Stimulated activated CD8-positive, alpha-beta memory T cell treated with anti-CD3 and anti-CD28 coated beads, Interleukin-15, amount 100 ng/mL, for 48 hours (primary cell): ENCODE measurements around the gene SHISA9.

ENCODE experiments used
- DNase-seq, 2 donors: peaks; one replicate each; pipeline ENCODE4 v3.0.0-alpha.2; 2020; ENCODE audit warnings: low read depth in 2 of 2

Gene SHISA9

DNA sequence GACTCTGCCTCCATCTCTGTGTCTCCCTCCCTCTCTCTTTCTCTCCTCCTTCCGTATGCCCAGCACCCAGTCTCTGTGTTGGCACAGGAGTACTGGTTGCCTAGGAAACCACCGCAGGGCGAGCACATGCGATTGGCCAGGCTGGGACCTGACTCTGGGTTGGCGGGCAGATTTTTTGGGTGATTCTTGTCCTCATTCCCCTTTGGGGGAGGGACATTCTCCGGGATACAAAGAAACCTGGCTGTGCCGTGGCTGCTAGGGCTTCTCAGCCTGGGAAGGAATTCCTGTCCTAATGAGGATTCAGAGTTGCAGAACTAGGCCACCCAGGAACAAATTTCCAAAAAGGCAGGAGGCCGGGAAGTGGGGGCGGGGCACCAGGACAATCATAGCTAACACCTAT, 168.9 kb downstream of the SHISA9 start:
- no peak for DNase-seq

GRCh38 chr16:13076878-13077277, 175.5 kb downstream of the SHISA9 start:
- DNase-seq, result no peak

DNA sequence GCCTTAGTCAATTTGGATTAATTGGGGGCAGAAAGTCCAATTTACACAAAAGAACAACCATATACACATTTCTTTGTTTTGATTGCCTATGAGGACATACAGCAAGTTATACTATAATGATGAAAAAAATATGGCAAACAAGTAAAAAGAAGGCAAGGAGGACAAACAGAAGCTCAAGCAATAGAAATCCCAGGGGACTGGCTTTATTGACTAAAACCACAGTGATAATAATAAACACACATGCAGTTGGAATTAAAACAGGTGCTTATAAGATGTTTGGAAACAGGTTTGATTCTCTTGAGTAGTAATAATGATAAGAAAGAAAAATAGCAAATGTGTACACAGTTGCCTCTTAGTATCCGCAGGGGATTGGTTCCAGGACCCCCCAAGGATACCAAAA, 176.4 kb downstream of the SHISA9 start:
- DNase-seq, result no peak

GRCh38 chr16:13080531-13080930, 179.1 kb downstream of the SHISA9 start:
- no peak for DNase-seq

DNA sequence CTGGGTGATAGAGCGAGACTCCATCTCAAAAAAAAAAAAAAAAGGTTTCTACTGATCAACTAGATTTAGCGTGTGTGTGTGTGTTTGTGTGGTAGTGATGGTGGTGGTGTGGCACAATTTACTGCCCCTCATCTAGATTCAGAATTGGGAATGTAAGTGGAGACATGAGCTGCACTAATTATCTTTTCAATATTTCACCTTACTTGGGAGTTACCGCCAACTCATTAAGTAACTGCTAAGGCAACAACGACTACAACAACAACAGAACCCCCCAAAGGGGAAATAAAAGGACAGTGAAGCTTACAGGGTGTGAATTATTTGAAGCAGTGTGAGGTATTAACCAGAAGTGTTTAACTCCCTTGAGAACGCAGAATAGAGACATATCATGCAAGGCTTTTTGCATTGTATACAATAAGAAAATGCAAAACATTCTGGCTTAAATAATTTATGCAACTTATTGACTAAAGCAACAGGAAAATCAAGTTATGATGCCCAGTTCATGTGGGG, 180.5 kb downstream of the SHISA9 start:
- no peak for DNase-seq

GRCh38 chr16:13083681-13084080, 182.3 kb downstream of the SHISA9 start:
- DNase-seq, result no peak

DNA sequence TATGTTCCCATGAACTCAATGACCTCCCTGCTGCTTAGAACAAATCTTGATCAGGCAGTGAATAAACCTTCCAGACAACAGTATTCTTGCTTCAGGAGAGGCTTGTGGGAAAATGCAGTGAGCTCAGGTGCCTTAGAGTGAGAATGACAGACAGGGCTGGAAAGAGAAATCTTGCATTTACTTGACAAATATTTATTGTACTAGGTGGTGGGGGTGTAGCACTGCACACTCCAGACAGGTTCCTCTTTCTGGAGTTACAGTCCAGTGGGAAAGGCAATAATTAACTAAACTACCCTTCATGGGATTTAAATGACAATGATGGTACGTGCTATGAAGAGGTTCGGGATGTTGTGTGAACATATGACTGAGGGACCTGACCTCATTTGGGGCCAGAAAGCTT, 182.9 kb downstream of the SHISA9 start:
- DNase-seq, result no peak

GRCh38 chr16:13093661-13094060, 192.3 kb downstream of the SHISA9 start:
- no peak for DNase-seq

DNA sequence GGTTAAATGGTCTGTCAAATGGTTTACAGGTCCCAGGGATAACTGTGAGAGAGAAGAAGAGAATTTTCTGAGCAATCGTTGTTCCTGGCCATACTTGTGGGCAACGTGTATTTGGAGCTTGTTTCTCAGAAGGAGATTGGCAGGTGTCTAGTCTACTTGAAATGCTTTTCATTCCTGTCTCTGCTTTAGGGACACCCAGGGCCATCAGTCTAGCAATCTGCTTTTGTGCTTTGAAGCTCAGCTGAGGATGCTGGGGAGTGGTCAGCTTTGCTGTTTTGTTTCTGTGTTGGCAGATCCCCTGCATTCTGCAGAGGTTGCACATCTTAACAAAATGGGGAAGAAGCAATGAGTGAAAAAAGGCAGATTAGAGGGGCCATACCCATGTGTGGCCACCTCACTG, 193.7 kb downstream of the SHISA9 start:
- no peak for DNase-seq

DNA sequence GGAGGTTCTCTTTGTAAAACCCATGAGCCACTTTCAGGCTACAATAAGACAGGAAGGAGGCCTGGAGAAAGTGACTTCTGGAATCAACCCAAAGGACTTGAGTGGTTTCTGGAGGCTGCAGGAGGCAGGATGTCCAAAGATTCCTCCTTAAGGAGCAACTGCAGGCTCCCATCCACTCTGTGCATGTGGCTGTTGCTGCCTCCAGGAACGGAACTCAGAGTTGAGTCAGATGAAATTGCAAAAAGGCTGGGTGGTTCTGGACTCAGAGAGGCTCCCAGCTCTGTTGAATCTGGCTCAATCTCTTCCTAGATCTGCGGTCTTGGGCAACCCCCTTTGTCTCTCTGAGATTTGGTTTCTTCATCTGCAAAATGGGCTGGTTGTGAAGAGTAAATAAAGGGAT, 197.1 kb downstream of the SHISA9 start:
- DNase-seq, result no peak

DNA sequence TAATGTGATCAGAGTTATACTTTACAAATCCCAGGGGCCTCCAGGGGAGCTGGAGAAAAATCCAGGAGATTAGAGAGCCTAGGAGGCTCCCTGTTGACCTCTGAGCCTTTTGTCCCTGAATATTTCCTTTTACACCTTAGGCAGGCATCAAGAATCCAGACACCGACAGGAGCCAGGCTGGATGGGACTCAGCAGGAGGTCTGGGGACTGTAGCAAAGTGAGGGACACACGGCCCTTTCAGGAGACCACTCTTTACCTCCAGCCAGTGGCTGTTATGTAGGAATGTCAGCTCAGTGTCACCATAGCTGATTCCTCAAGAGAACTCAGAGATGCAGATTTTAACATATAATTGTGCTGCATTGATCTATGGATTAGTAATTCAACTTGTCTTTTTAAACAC, 198.4 kb downstream of the SHISA9 start:
- no peak for DNase-seq

DNA sequence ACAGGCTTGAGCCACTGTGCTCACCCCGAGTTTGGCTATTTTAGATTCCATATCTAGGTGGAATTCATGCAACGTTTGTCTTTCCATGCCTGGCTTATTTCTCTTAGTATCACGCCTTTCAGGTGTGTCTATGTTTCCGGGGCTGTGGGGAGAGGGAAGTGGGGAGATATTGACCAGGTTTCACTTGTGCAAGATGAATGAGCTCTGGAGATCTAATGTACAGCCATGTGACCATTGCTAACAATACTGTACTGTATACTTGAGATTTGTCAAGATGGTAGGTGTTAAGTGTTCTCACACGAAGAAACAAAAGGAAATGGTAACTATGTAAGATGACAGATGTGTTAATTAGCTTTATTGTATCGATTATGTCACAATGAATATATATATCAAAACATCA, 199.6 kb downstream of the SHISA9 start:
- no peak for DNase-seq

GRCh38 chr16:13101828-13102227, 200.4 kb downstream of the SHISA9 start:
- DNase-seq, result no peak

- DNase-seq, result no peak
These were observed 201.0 kb downstream of the SHISA9 start for GRCh38 chr16:13102401-13102800.

DNA sequence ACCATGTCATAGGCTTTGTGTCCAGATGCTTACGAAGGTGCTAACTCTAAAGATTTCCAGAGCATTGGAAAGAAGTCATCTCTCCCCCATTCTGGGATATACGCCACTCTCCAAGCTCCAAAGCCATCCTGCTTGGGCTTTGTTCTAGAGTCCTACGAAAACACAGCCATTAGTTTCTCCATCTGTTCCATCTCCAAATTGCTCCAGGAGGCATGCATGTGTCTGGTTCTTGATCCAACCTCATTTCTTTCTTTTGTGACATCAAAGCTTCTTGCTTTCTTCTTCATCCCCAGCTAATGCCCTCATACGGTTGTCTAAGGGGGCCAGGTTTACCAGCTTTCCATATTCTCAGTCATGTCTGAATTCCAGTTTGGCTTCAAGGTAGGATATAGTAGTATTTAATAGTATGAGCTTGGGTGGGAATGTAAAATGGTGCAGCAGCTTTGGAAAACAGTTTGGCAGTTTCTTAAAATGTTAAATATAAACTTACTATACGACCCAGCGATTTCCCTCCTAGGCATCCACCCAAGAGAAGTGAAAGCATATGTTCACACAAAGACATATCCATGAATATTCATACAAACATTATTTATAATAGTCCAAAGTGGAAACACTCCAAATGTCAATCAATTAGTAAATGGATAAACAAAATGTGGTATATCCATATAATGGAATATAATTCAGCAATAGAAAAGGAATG, 202.6 kb downstream of the SHISA9 start:
- DNase-seq, result no peak

GRCh38 chr16:13104772-13105171, 203.4 kb downstream of the SHISA9 start:
- no peak for DNase-seq

GRCh38 chr16:13105427-13105826, 204.0 kb downstream of the SHISA9 start:
- DNase-seq, result no peak

- DNase-seq, result no peak
These were observed 205.1 kb downstream of the SHISA9 start for GRCh38 chr16:13106464-13106863.

DNA sequence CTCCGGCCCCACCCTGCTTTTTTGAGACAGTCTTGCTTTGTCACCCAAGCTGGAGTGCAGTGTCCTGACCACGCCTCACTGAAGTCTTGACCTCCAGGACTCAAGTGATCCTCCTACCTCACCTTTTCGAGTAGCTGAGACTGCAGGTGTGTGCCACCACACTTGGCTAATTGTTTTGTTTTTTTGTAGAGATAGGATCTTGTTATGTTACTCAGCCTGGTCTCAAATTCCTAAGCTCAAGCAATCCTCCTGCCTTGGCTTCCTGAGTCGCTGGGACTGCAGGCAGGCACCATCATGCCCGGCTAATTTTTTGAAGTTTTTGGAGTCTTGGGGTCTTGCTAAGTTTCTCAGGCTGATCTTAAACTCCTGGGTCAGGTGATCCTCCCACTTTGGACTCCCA, 206.7 kb downstream of the SHISA9 start:
- DNase-seq, result no peak

DNA sequence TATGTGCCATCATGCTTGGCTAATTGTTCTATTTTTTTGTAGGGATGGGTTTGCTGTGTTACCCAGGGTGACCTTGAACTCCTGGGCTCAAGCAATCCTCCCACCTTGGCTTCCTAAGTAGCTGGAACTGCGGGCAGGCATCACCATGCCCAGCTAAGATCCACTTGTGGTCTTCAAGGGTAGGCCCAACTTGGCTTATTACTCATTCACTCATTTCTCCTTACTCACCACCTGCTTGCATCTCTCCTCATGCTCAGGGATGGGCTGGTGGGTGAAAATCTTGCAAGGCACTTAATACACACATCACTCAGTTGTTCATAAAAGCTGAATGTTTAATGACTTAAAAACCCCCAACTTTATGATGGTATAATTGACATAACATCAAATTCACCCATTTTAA, 207.8 kb downstream of the SHISA9 start:
- DNase-seq, result no peak

GRCh38 chr16:13110124-13110796, 208.9 kb downstream of the SHISA9 start:
- DNase-seq, result no peak

- DNase-seq, result no peak
These were observed 210.3 kb downstream of the SHISA9 start for GRCh38 chr16:13111747-13112146.

GRCh38 chr16:13113741-13114140, 212.3 kb downstream of the SHISA9 start:
- DNase-seq, result no peak

GRCh38 chr16:13118091-13118490, 216.7 kb downstream of the SHISA9 start:
- no peak for DNase-seq
